ENCODE data around the gene ISG20. TPM values are rescaled to one million over a fixed set of nuclear protein-coding genes. Genes with fewer than 3 reads are reported as not detected.

ISG20 gene
- total and polyA plus RNA-seq, 2 of the 8 experiments (the other 6 are each of a cell fraction or from before 2014, with no cell fraction given) = 2.9 to 5.2 TPM

GRCh38 chr15:88613074-88613944, 25.5 kb upstream of the ISG20 start (continued):
- 0 out of 2 replicates have a peak, but pooled peaks have one; percentile 45 for TF ChIP-seq TBP (IDR thresholded peaks at IDR 0.05; ENCODE audit: low read depth, low read length)
- no peak for TF ChIP-seq GTF2F1 (IDR thresholded peaks at IDR 0.05; ENCODE audit: borderline replicate concordance, low read depth, low read length)
- no peak for TF ChIP-seq HDAC6 (IDR thresholded peaks at IDR 0.05; ENCODE audit: low read depth, low read length)
- no peak for TF ChIP-seq RFX5 (IDR thresholded peaks at IDR 0.05; ENCODE audit: borderline replicate concordance, low read depth, low read length)
- TF ChIP-seq RXRA (IDR thresholded peaks at IDR 0.05; ENCODE audit: insufficient read depth, low read depth, low read length) = 0 out of 2 replicates have a peak, but pooled peaks have one; percentile 47
- peak; percentile 81 to 85; a peak in 3 of 4 replicates for TF ChIP-seq HDAC2 (IDR thresholded peaks at IDR 0.05; ENCODE audit: borderline replicate concordance in 1 of 2, low read depth in 2 of 2, low read length in 2 of 2)
- peak; percentile 72; the same call in 1 of the 2 replicates for TF ChIP-seq YY1 (IDR thresholded peaks at IDR 0.05; ENCODE audit: low read depth, low read length)
- peak; percentile 53; the same call in 1 of the 2 replicates for TF ChIP-seq SP1 (IDR thresholded peaks at IDR 0.05; ENCODE audit: low read depth, low read length)
- no peak for TF ChIP-seq SUZ12 (IDR thresholded peaks at IDR 0.05; ENCODE audit: low read length)
- no peak for TF ChIP-seq SIRT6 (IDR thresholded peaks at IDR 0.05; ENCODE audit: low read length)
- TF ChIP-seq KDM4A (IDR thresholded peaks at IDR 0.05; ENCODE audit: low read depth, low read length, severe bottlenecking) = no peak
- TF ChIP-seq BACH1 (IDR thresholded peaks at IDR 0.05; ENCODE audit: low read length) = no peak
- TF ChIP-seq JUN (IDR thresholded peaks at IDR 0.05; ENCODE audit: low read depth, low read length) = 0 out of 2 replicates have a peak, but pooled peaks have one; percentile 10
- TF ChIP-seq POLR2AphosphoS5 (IDR thresholded peaks at IDR 0.05; ENCODE audit: low read depth, low read length) = no peak
- TF ChIP-seq BCL11A (IDR thresholded peaks at IDR 0.05; ENCODE audit: low read depth in 2 of 2, low read length in 2 of 2) = peak in 1 of 2 experiments; percentile 73
- no peak for TF ChIP-seq GABPA (IDR thresholded peaks at IDR 0.05; ENCODE audit: borderline replicate concordance, insufficient read depth, low read length)
- no peak for TF ChIP-seq RNF2 (IDR thresholded peaks at IDR 0.05; ENCODE audit: borderline replicate concordance, low read depth, low read length, missing control alignments, poor library complexity, severe bottlenecking)
- no peak for TF ChIP-seq SP4 (IDR thresholded peaks at IDR 0.05; ENCODE audit: low read length)
- TF ChIP-seq CBX8 (IDR thresholded peaks at IDR 0.05; ENCODE audit: borderline replicate concordance, low read depth, low read length) = no peak
- peak; percentile 50; the same call in 1 of the 2 replicates for TF ChIP-seq POU5F1 (IDR thresholded peaks at IDR 0.05; ENCODE audit: low read depth, low read length)
- 0 out of 4 replicates have a peak, but pooled peaks of 1 of the 2 experiments have one; percentile 59 for TF ChIP-seq SIN3A (conservative IDR thresholded peaks at IDR 0.05 in 1 of 2, IDR thresholded peaks at IDR 0.05 in 1 of 2; ENCODE audit: low read depth in 1 of 2, low read length in 2 of 2)
- no peak for TF ChIP-seq NRF1 (IDR thresholded peaks at IDR 0.05; ENCODE audit: low read depth, low read length)
- no peak for TF ChIP-seq BRCA1 (IDR thresholded peaks at IDR 0.05; ENCODE audit: low read depth, low read length)
- TF ChIP-seq TAF1 (IDR thresholded peaks at IDR 0.05; ENCODE audit: low read depth, low read length) = peak; percentile 39; the same call in 1 of the 2 replicates
